ENCODE results near the gene TMED10. TPM values are rescaled to one million over a fixed set of nuclear protein-coding genes. Genes with fewer than 3 reads are reported as not detected.

TMED10 gene
- total RNA-seq, 2 donors from 2014 or later, result 190 to 195 TPM

DNA sequence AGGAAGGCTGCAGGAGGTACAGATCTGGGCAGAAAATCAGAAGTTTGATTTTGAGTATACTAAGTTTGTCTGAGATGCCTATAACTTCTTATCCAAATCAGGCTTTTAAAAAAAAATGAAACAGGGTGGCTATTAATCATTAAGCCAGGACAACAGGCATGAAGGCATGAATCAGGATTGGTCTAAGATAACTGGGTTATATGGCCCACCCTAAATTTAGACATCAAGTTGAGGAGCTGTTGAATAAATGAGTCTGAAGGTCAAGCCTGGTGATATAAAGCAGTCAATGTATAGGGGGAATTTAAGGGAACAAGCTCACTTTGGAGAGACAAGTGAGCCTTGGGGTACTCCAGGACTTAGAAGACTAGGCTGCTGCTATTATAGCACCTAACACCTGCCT, 78.2 kb downstream of the TMED10 start:
- H3K9me3 ChIP-seq (ENCODE audit: control insufficient read depth, low read length, poor library complexity, severe bottlenecking), result no peaks in the 10 kb centered on the region
- Mint-ChIP-seq H3K27me3 (no peaks in the 10 kb centered on the region), H3K4me1 (peaks cover 9% of the 10 kb centered on the region), H3K4me3 (no peak overlapping the region), H3K36me3 (ENCODE audit: low read depth) (peaks cover 22% of the 10 kb centered on the region), H3K27ac (peak overlapping the region; percentile 86)
- ATAC-seq, result no peak
- DNase-seq, result no peak

DNA sequence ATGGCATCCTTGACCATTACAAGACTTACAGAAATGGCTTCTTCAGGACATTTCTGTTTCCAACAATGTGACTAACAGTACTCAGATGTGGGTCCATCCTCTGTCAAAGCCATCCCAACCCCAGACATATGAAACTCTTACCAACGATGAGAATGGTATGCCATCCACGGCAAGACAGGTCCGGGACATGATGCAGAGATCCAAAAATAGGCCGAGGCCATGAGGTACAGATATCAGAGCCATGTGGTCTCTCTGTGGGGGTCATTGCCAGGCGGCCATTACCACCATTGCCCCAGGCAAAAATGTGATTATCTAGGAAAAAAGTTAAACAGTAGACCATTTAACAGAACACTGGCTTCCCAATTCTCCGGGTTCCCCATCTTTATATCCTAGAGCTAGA, 79.5 kb downstream of the TMED10 start:
- H3K9me3 ChIP-seq (ENCODE audit: control insufficient read depth, low read length, poor library complexity, severe bottlenecking), result no peaks in the 10 kb centered on the region
- peaks cover 9% of the 10 kb centered on the region for H3K4me1 Mint-ChIP-seq
- H3K36me3 Mint-ChIP-seq (ENCODE audit: low read depth), result peaks cover 22% of the 10 kb centered on the region
- H3K27me3 Mint-ChIP-seq, result no peaks in the 10 kb centered on the region
- H3K27ac Mint-ChIP-seq, result no peak overlapping the region
- DNase-seq, result no peak
- no peak overlapping the region for H3K4me3 Mint-ChIP-seq
- no peak for ATAC-seq

DNA sequence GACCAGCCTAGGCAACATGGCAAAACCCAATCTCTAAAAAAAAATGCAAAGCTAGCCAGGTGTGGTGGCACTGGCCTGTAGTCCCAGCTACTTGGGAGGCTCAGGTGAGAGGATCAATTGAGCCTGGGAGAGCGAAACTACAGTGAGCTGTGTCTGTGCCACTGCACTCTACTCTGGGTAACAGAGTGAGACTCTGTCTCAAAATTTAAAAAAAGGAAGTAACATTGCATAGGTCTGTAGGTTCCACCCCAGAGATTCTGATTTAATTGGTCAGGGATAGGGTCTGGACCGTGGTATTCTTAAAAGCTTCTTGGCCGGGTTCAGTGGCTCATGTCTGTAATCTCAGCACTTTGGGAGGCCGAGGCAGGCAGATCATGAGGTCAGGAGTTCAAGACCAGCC, 80.7 kb downstream of the TMED10 start:
- H3K9me3 ChIP-seq (ENCODE audit: control insufficient read depth, low read length, poor library complexity, severe bottlenecking), result no peaks in the 10 kb centered on the region
- no peak overlapping the region for H3K27ac Mint-ChIP-seq
- H3K27me3 Mint-ChIP-seq, result no peaks in the 10 kb centered on the region
- DNase-seq, result no peak
- H3K36me3 Mint-ChIP-seq (ENCODE audit: low read depth), result peaks cover 19% of the 10 kb centered on the region
- peaks cover 9% of the 10 kb centered on the region for H3K4me1 Mint-ChIP-seq
- no peak overlapping the region for H3K4me3 Mint-ChIP-seq
- ATAC-seq, result no peak

DNA sequence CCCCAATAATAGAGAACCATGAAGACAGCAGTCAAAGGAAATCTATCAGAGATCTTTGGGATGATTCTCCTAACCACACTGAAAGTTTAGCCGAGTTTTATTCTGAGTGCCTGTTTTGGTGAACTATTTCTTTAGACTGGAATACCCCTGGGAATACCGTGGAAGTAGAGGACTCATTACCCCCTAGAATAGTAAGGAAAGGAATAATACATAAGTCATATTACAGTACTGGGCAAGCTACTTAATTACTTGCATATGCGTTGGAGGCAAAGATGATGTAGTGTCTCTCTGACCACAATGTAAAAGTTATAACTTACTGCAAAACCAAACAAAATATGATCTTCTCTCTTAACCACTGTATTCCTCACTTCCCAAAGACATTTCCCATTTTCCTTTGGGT, 81.5 kb downstream of the TMED10 start:
- no peak overlapping the region for H3K27ac Mint-ChIP-seq
- H3K36me3 Mint-ChIP-seq (ENCODE audit: low read depth), result peaks cover 19% of the 10 kb centered on the region
- H3K4me3 Mint-ChIP-seq, result no peak overlapping the region

DNA sequence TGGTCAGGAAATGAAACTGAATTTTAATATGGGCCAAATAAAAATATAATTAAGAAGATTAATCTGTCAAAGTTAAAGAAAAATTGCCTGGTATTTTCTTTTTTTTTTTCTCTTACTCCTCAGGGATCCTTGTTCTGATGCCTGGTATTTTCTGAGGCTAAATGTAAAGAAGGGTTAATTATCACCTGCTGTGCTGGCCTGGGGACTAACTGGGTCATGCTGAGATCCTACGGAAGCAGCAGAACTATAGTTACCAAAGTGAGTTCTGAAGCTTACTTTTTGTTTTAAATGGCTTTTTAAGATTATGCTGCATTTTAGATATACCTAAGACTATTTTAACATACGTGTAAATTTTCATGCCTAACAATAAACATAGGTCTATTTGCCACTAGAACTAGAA, 83.7 kb downstream of the TMED10 start:
- no peak for DNase-seq
- H3K9me3 ChIP-seq (ENCODE audit: control insufficient read depth, low read length, poor library complexity, severe bottlenecking), result no peaks in the 10 kb centered on the region
- Mint-ChIP-seq H3K4me3 (no peak overlapping the region), H3K27me3 (no peaks in the 10 kb centered on the region), H3K36me3 (ENCODE audit: low read depth) (peaks cover 5% of the 10 kb centered on the region), H3K27ac (no peak overlapping the region), H3K4me1 (peaks cover 2% of the 10 kb centered on the region)
- ATAC-seq, result no peak

More for the DNA sequence above, 81.5 kb downstream of the TMED10 start:
- Mint-ChIP-seq H3K27me3 (no peaks in the 10 kb centered on the region), H3K4me1 (peaks cover 9% of the 10 kb centered on the region)
- DNase-seq (no peak), ATAC-seq (no peak)
- H3K9me3 ChIP-seq (ENCODE audit: control insufficient read depth, low read length, poor library complexity, severe bottlenecking), result no peaks in the 10 kb centered on the region

DNA sequence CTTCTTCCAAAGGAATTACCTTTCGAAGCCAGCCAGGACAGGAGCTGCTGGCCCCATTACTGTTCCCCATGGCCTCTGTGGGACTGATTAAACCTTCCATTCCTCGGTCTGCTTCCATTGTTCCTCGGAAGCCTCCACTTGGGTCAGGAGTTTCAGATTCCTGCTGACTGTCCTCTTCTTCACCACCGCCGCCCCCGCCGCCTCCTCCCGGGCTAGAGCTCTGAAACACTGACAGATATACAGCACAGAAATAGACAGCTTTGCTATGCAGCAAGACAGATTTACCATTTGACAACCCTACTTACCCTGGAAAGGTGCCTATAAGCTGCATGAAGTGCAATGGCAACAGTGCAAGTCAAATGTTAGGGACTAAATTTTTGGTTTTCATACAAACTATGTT, 85.2 kb downstream of the TMED10 start:
- DNase-seq (no peak), ATAC-seq (no peak)
- Mint-ChIP-seq H3K27me3 (no peaks in the 10 kb centered on the region), H3K36me3 (ENCODE audit: low read depth) (no peaks in the 10 kb centered on the region), H3K27ac (no peak overlapping the region), H3K4me3 (no peak overlapping the region), H3K4me1 (no peaks in the 10 kb centered on the region)
- no peaks in the 10 kb centered on the region for H3K9me3 ChIP-seq (ENCODE audit: control insufficient read depth, low read length, poor library complexity, severe bottlenecking)

DNA sequence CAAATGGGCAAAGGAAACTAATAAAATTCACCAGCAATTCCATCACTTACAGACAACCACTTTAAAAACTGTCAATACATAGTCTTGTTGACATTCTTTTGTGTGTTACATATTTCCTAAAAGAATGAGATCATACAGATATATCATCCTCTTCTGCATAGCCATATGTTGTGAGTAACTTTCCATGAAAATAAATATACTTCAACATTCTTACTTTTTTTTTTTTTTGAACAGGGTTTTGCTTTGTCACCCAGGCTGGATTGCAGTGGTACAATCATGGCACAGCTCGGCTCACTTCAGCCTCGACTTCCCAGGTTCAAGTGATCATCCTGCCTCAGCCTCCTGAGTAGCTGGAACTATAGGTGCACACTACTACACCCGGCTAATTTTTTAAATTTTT, 86.1 kb downstream of the TMED10 start:
- Mint-ChIP-seq H3K36me3 (ENCODE audit: low read depth) (no peaks in the 10 kb centered on the region), H3K27me3 (no peaks in the 10 kb centered on the region), H3K4me1 (no peaks in the 10 kb centered on the region), H3K27ac (no peak overlapping the region), H3K4me3 (no peak overlapping the region)
- DNase-seq, result no peak
- ATAC-seq, result no peak
- H3K9me3 ChIP-seq (ENCODE audit: control insufficient read depth, low read length, poor library complexity, severe bottlenecking), result no peaks in the 10 kb centered on the region

DNA sequence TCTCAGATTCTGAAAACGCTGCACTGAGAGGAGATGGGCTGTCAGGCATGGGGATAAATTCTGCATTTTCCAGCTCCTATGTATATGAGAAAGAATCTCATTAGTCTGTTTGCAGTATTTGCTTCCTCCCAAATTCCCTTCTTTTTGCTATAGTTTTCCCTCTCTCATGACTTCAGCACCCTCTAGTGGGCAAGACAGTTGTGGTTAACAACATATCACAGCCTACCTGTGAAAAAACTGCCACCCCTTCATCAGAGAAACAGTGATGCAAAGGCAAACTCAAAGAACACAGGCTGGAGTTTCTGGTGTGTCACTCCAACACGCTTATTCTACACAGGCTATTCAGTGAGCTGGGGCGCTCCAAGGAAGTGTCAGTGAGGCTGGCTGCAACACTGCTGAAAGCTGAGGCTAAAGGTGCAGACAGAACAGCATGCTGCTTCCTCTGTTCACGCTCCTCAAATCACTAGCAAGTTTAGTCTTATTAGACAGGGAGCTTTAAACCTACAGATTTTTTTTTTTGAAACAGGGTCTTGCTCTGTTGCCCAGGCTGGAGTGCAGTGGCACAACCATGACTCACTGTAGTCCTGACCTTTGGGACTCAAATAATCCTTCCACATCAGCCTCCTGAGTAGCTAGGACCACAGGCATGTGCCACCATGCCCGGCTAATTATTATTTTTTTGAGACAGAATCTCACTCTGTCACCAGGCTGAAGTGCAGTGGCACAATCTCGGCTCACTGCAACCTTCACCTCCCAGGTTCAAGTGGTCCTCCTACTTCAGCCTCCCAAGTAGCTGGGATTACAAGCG, 87.6 kb downstream of the TMED10 start:
- H3K36me3 Mint-ChIP-seq (ENCODE audit: low read depth), result no peaks in the 10 kb centered on the region

DNA sequence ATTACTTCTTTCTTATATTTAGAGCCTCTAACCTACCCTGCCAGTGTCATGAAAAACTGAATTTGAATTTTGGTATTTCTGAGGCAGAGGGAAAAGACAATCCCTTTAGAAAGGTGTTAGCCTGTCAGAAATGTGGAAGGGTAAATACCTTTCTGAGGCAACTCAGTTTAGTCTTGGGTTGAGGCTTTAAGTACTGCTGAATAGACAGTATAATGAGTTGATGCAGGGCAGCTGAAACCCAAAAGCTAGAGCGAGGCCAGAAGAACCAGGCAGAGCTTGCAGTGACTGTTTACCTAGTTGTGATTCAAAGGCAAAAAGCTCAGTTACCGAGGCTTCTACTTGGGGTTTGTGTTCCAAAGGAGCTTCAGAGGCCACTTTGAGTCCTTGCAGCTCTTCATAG, 88.3 kb downstream of the TMED10 start:
- ATAC-seq (no peak), DNase-seq (no peak)
- H3K9me3 ChIP-seq (ENCODE audit: control insufficient read depth, low read length, poor library complexity, severe bottlenecking), result no peaks in the 10 kb centered on the region
- Mint-ChIP-seq H3K27me3 (no peaks in the 10 kb centered on the region), H3K27ac (no peak overlapping the region), H3K4me3 (no peak overlapping the region), H3K36me3 (ENCODE audit: low read depth) (no peaks in the 10 kb centered on the region), H3K4me1 (no peaks in the 10 kb centered on the region)

More for the DNA sequence above, 87.6 kb downstream of the TMED10 start:
- no peaks in the 10 kb centered on the region for H3K4me1 Mint-ChIP-seq
- DNase-seq (peak in 1 of 3 donors; percentile 22), ATAC-seq (peak; percentile 66)
- no peaks in the 10 kb centered on the region for H3K9me3 ChIP-seq (ENCODE audit: control insufficient read depth, low read length, poor library complexity, severe bottlenecking)
- H3K27me3 Mint-ChIP-seq, result no peaks in the 10 kb centered on the region
- peak overlapping the region; percentile 14 for H3K27ac Mint-ChIP-seq
- H3K4me3 Mint-ChIP-seq, result no peak overlapping the region

DNA sequence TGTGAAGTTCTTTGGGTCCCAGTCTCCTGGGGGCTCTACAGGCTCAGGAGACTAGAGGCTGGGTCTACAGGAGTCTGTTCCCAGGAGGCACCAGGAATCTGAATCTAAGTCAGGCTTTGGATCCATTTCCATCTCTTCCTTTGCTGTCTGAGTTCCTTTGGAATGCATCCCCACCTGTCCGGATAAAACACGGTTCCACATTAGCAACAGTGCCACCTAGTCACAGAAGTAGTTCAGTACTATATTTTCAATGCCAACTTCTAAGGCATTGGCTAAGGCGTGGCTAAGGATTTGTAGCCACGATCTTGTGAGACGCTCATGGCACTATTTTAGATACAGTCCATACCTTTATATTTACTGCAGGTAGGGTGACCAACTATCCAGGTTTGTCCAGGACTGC, 91.9 kb downstream of the TMED10 start:
- ATAC-seq (no peak), DNase-seq (no peak)
- Mint-ChIP-seq H3K27ac (peak overlapping the region; percentile 29), H3K4me3 (no peak overlapping the region), H3K27me3 (no peaks in the 10 kb centered on the region), H3K4me1 (no peaks in the 10 kb centered on the region), H3K36me3 (ENCODE audit: low read depth) (no peaks in the 10 kb centered on the region)
- no peaks in the 10 kb centered on the region for H3K9me3 ChIP-seq (ENCODE audit: control insufficient read depth, low read length, poor library complexity, severe bottlenecking)

DNA sequence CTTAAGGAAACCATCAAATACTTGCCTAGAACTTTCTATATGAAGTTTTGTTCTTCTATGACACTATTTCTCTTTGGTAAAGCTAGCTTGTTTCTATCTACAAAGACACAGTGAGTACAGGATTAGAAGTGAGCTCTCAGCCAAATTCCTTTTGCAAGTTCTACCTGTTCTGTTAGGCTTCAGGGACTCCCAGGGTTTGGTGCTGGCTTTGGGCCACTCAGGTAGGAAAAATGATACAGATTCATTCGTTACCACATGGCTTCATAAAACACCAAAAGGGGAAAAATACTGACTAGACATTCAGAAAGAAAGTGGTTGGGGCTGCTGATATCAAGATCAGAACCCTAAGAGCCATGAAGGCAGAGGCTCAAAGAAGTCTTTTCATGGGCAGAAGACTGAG, 93.1 kb downstream of the TMED10 start:
- H3K4me1 Mint-ChIP-seq, result no peaks in the 10 kb centered on the region
- H3K36me3 Mint-ChIP-seq (ENCODE audit: low read depth), result no peaks in the 10 kb centered on the region
- H3K27ac Mint-ChIP-seq, result no peak overlapping the region
- DNase-seq (no peak), ATAC-seq (no peak)
- H3K4me3 Mint-ChIP-seq, result no peak overlapping the region
- H3K27me3 Mint-ChIP-seq, result no peaks in the 10 kb centered on the region
- no peaks in the 10 kb centered on the region for H3K9me3 ChIP-seq (ENCODE audit: control insufficient read depth, low read length, poor library complexity, severe bottlenecking)

DNA sequence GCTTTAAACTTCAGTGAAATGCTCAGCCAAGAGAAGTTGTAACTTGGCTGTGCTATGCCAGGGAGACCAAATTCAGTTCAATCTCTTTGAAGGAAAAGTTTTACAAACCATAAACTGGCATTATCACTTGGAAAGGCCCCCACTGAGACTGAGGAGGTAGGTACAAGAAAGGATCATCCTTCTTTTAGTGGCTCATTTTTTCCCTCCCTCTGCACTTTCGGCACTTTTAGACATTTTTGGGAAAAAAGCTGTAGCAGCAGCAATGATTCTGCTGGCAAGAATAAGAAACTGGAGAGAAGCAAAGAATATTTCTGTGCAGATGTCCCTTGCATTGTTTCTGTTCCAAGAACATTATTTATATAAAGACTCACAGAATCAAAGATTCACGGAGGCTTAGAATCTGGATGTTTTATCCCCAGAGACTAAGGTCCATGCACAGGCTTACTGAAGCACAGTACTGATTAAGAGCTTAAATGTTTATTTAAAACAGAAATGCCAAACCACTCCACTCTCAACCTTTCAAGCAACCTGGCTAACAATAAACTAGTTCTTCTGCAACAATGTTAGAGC, 94.7 kb downstream of the TMED10 start:
- H3K4me1 Mint-ChIP-seq, result no peaks in the 10 kb centered on the region
- DNase-seq, result no peak

More for the DNA sequence above, 94.7 kb downstream of the TMED10 start:
- Mint-ChIP-seq H3K27ac (no peak overlapping the region), H3K4me3 (no peak overlapping the region), H3K27me3 (no peaks in the 10 kb centered on the region), H3K36me3 (ENCODE audit: low read depth) (no peaks in the 10 kb centered on the region)
- ATAC-seq, result no peak
- H3K9me3 ChIP-seq (ENCODE audit: control insufficient read depth, low read length, poor library complexity, severe bottlenecking), result no peaks in the 10 kb centered on the region

Data from T-helper 17 cell (primary cell).